GM18526 (cell line): ENCODE measurements around the gene LSM2.

Experiments used
- POLR2A ChIP-seq: IDR thresholded peaks from 3 replicates; pipeline ENCODE4 v1.6.1; 2011; ENCODE audit not compliant: insufficient read length; ENCODE audit errors: extremely low read depth

The LSM2 gene

DNA sequence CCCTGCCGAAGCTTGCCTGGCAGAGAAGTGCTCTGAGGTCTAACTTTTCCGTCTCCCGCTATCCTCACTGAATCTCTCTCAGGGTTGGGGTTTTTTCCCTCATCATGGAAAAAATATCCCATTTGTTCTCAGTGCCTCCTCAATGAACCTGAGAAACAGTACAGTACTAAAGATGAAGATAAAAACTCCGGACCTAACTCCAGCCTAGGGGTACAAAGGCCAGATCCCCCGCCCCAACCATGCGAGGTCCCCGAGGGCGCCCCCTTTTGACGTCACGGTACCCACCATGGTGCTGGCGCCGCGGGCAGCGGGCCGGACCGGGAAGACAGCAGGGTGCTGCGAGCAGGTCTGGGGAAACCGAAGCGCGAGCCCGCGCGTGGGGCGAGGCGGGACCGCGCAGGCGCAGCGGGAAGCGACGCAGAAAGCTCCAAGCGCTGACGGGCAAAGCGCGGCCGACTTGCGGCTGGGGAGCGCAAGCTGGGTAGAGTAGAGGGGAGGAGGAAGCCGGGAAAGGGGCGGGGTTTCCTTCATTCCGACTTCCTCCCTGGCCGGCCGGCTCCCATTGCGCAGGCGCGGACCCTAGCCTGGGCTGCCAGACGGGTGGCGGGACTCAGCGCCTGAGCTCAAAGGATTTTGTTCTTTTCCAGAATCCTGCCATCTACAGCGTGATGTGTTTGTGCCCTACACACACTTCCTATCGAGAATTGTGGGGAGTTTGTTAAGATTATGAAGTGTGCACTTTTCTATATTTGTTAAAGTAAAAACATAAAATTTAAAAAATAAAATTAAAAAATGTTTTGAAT is at the start of gene LSM2:
Gene LSM2, minus strand, starts transcription at position 497 of the 803 bp plus-strand sequence. Its CDS starts 209 bp downstream, at position 288.
- TF ChIP-seq POLR2A, result peak; percentile 88

DNA sequence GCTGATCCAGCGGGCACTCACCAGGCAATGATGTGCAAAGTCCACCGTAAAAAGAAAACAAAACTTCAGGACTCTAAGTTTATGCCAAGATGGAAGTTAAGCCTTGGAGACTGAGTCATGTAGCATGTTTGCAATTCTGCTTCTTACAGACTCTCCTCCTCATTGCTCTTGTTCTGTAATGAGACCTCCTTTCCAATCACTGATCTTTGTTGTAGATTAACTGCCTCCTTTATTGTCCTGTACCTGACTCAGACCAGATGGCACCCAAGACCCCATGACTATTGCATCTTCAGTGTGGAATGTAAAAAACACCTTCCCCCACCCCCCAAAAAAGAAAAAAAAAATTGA is 44.7 kb upstream of the LSM2 start:
- TF ChIP-seq POLR2A, result no peak

DNA sequence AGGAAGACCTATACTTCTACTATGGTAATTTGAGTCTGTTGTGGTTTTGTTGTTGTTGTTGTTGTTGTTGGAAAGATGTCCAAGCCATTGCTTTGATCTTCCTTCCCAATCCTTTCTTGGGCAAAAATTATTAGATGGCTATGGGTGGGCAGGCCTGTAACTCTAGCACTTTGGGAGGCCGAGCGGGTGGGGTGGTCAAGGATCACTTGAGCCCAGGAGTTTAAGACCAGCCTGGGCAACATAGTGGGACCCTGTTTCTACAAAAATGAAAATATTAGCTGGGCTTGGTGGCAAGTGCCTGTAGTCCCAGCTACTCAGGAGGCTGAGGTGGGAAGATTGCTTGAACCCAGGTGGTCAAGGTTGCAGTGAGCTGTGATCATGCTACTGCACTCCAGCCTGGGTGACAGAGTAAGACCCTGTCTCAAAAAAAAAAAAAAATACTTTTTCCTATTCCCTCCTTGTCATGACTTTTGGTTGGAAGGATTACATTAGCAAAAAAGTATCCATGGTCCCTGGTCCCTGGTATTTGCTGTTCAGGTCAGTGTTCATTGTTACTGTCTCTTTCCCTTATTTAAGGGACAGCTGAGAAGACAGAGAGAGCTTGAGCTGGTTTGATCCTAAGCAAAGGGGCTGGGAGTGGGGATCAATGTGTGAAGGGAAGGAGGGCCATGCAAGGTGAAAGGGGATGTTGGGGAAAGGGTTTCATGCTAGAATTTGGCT is 44.2 kb upstream of the LSM2 start:
- no peak for TF ChIP-seq POLR2A

DNA sequence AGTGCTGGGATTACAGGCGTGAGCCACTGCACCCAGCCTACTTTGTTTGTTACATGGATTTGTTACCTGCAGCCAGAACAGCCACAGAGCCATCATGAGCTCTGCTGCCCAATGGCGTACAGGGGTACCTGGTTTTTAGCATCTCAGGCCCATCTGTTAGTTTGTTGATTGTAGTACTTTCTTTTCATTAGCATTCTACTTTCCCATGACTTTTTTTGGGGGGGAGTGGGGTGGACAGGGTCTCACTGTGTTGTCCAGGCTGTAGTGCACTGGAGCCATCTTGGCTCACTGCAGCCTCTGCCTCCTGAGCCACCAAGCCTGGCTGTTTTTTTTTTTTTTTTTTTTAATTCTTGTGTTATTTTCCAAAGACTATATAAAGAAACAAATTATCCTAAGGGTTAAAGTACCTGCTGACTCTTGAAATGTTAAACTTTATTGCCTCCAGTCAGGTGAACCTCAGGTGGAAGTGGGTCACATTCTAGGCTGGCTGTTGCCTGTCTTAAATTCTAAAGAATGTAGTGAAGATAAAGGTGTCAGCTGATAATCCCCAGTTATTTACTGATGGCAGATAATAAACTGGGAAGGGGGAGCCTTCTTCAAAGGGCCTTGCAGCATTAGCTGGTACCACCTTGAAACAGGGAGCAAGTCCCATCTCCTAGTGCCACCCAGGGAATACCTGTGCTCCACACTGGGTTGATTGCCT is 40.7 kb upstream of the LSM2 start:
- no peak for TF ChIP-seq POLR2A

DNA sequence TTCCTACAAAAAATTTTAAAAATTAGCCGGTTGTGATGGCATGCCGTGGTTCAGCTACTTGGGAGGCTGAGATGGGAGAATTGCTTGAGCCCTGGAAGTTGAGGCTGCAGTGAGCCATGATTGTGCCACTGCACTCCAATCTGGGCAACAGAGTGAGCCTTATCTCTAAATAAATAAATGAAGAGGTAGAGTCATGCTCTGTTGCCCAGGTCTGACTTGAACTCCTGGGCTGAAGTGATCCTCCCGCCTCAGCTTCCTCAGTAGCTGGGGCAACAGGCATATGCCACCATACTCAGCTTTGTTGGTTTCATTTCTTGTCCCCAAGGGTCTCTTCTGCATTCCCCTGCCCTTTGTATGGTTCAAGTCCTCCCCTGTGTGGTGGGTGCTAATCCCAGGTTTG is 37.7 kb upstream of the LSM2 start:
- no peak for TF ChIP-seq POLR2A

DNA sequence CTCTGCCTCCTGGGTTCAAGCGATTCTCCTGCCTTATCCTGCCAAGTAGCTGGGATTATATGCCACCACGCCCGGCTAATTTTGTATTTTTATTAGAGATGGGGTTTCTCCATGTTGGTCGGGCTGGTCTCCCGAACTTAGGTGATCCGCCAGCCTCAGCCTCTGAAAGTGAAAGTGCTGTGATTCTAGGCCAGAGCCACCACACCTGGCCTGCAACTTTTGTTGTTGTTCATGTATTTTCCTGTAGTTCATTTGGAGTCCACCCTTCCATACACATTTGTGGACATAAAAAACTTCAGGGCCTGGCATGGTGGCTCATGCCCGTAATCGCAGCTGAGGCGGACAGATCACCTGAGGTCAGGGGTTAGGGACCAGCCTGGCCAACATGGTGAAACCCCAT is 35.3 kb upstream of the LSM2 start:
- TF ChIP-seq POLR2A, result no peak

DNA sequence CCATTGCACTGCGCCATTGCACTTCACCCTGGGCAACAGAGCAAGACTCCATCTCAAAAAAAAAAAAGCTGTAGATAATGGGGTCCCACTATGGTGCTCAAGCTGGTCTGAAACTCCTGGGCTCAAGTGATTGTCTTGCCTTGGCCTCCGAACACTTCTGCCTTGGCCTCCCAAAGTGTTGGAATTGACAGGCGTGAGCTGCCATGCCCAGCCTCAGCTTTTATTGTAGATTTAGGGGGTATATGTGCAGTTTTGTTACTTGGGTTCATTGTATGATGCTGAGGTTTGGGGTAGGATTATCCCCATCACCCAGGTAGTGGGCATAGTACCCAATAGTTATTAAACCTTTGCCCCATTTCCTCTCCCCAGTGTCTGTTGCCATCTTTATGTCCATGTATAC is 32.2 kb upstream of the LSM2 start:
- TF ChIP-seq POLR2A, result no peak

DNA sequence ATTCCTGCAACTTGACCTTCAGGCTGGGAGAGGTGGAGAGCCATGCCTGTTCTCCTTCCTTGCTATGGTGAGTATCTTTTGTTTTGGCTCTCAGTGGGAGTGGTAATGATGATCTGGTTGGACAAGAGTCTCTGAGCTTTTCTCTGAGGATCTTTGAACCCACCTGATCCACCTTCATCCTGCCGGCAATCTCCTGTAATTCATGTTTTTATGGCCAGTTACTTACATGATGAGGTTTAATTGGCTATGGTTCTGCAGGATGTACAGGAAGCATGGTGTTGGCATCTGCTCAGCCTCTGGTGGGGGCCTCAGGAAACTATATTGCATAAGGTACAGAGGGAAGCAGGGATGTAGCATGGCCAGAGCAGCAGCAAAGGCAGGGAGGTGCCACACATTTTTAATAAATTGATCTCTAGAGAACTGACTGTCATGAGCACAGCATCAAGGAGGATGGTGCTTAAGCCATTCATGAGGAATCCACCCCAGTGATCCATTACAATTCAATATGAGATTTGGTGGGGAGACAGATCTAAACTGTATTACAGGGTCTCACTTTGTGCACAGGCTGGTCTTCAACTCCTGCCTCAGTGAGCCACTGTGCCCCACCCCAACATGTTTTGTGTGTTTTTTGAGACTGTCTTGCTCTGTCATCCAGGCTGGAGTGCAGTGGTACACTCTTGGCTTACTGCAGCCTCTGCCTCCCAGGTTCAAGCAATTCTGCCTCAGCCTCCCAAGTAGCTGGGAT is 30.8 kb upstream of the LSM2 start:
- no peak for TF ChIP-seq POLR2A

DNA sequence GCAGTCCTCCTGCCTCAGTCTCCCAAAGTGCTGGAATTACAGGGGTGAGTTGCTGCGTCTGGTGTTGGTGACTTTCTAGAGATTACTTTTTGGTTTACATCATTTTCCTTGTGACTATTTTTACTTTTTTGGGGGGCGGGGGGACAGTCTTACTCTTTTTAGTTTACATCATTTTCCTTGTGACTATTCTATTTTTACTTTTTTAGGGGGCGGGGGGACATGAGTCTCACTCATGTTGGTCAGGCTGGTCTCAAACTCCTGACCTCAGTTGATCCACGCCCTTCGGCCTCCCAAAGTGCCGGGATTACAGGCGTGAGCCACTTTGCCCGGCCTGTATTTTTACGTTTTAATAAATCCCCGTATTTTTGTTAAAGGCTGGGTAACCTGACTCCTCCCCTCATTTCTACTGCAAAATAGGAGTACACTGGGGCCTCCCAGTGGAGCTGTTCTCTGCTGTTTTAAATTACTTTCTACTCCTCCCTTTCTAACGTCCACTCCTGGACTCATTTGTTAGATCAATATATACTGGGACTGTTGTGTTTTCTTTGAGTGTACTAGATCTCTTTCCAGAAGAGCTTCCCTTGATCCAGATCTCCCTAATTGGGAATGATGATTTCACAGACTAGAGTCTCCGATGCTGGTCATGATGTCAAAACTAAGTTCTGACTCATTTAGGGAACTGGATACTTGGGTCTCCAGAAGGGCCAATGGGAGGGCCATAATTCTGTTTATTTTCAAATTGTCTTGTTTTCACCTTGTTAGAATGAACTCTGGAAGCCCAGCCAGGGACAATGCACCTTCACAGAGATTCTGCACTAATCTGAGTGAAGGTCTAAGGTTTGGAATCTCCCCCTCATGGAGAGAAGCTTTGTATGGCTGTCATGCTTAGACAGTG is 30.0 kb upstream of the LSM2 start:
- TF ChIP-seq POLR2A, result no peak

DNA sequence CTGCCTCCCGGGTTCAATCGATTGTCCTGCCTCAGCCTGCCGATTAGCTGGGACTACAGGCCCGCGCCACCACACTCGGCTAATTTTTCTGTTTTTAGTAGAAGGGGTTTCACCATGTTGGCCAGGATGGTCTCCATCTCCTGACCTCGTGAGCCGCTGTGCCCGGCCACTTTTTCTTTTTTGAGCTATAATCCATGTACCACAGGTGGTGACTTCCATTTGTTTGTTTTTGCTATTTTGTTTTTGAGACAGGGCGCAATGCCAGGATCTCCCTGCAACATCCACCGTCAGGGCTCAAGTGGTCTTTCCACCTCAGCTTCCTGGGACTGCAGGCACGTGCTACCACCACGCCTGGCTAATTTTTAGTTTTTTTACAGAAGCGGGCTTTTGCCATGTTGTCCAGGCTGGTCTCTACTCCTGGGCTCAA is 29.3 kb upstream of the LSM2 start:
- TF ChIP-seq POLR2A, result peak; percentile 5

DNA sequence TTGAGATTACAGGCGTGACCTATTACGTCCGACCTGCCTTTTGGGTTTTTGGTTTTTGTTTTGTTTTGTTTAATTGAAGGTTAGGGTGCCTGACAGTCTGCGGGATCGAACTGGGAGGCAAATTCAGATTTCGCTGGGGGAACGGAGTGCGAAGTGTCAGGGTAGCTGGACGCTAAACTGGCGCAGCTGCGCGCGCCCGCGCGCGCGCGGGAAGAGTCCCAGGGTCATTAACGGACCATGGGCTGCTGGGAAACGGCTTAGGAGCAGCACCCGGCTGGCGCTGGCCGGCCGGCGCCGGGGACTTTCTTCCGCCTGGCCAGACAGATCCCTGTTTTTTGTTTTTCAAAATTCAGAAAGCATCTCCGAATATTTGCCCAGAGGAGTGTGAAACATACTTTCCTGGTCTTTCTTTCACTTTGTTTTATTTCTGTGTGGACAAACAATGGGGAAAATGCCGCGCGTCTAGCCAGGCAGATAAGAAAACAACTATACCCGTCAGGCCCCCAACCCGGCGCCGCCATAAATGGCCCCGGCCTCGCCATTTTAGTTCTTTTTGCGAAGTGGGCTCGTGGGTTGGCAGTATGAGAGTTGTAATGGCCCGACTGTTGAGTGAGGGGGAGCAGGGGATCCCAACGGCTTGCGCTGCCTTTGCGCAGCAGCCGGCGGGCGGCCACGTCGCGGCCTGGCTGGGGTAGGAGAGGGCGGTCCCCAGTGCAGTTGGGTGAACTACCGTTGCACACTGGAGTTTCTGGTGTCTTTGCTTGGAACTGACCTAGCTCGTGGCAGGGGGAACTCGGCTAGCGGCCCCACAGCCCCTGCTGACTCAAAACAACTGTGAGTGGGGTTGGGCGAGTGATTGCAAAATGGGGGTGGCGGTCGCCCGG is 27.8 kb upstream of the LSM2 start:
- TF ChIP-seq POLR2A, result peak; percentile 99

DNA sequence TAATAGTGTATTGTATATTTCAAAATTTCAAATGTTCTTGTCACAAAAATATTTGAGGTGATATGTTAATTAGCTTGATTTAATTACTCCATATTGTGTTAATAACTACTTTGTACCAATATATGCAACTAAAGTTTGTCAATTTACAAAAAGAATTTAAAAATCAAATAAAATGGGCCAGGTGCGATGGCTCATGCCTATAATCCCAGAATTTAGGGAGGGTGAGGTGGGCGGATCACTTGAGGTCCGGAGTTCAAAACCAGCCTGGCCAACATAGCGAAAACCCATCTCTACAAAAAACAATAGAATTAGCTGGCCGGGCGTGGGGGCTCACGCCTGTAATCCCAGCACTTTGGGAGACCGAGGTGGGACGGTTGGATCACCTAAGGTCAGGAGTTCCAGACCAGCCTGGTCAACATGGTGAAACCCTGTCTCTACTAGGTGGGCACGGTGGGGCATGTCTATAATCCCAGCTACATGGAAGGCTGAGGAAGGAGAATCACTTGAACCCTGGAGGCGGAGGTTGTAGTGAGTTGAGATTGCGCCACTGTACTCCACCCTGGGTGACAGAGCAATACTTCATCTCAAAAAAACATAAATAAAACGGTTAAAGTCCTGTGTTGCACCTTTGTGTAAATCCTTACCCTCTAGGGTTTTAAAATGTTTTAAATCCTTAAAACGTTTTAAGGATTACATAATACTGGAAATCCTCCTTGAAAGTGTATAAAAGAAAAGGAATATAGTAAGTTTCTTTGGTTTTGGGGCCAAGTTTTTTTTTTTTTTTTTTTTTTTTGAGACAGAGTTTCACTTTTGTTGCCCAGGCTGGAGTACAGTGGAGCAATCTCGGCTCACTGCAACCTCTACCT is 24.8 kb upstream of the LSM2 start:
- no peak for TF ChIP-seq POLR2A

DNA sequence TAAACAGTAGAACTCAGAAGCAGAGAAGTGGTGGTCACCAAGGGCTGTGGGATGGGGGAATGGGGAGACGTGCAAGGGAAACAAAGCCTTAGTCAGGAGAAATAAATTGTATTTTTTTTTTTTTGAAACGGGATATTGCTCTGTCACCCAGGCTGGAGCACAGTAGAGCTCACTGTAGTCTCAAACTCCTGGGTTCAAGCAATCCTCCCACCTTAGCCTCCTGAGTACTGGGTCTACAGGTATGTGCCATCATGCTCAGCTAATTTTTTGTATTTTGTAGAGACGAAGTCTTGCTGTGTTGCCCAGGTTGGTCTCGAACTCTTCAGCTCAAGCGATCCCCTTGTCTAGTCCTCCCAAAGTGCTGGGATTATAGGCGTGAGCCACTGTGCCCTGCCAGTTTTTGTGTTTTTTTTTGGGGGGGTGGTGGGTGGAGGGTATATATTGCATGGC is 24.1 kb upstream of the LSM2 start:
- no peak for TF ChIP-seq POLR2A
